ENCODE results near the gene TOP1. TPM values are rescaled to one million over a fixed set of nuclear protein-coding genes. Genes with fewer than 3 reads are reported as not detected.

The TOP1 gene
- total RNA-seq, 1 donor from 2014 or later, result 102 TPM

- TF ChIP-seq, protein P1, sequence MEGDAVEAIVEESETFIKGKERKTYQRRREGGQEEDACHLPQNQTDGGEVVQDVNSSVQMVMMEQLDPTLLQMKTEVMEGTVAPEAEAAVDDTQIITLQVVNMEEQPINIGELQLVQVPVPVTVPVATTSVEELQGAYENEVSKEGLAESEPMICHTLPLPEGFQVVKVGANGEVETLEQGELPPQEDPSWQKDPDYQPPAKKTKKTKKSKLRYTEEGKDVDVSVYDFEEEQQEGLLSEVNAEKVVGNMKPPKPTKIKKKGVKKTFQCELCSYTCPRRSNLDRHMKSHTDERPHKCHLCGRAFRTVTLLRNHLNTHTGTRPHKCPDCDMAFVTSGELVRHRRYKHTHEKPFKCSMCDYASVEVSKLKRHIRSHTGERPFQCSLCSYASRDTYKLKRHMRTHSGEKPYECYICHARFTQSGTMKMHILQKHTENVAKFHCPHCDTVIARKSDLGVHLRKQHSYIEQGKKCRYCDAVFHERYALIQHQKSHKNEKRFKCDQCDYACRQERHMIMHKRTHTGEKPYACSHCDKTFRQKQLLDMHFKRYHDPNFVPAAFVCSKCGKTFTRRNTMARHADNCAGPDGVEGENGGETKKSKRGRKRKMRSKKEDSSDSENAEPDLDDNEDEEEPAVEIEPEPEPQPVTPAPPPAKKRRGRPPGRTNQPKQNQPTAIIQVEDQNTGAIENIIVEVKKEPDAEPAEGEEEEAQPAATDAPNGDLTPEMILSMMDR (conservative IDR thresholded peaks at IDR 0.05), result peak; percentile 75
- DNase-seq (ENCODE audit: low read depth, low spot score), result peak; percentile 28
- H3K27ac Mint-ChIP-seq (ENCODE audit: unreplicated experiment), result no peak overlapping the region
- H3K27me3 Mint-ChIP-seq (ENCODE audit: low read depth), result peaks cover 3% of the 10 kb centered on the region
- peaks cover 33% of the 10 kb centered on the region for H3K4me1 Mint-ChIP-seq
- no peaks in the 10 kb centered on the region for H3K9me3 Mint-ChIP-seq
- peak overlapping the region; percentile 93 for H3K4me3 Mint-ChIP-seq
- H3K36me3 Mint-ChIP-seq (ENCODE audit: low read depth), result peaks cover 2% of the 10 kb centered on the region
These were observed 106.7 kb downstream of the TOP1 start for GRCh38 chr20:41135187-41135887.

DNA sequence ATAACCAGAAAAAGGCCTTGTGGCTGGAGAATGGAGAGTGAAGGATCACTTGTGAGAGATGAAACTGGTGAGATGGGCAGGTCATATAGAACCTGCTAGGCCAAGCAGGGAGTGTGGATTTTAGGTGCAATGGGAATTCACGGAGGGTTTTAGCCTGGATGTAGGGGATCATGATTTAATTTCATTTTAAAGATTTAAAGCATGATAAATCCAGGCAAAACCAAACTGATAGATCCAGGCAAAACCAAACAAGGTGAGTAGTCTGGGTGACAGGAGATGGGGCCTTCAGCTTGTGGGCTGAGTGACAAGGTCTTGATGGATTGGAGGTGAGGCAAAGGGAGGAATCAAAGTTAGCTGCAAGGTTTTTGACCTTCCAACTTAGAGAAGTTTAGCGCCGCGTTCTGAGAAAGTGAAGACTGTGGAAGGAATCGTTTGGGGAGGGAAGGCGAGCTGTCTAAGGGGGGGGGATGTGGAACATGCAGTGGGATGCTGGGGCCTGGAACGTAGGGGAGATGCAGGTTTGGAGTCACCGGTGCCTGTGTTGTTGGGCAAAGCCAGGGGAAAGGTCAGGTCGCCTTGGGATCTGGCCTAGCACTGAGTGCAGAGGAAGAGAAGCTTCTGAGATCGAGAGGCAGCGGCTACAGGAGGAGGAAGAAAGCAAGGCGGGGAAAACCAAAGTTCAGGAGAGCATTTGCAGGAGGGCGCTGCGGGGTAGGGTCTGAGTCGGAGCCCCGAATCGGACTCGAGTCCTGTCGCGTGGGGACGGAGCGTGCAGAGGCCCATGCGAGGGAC lies 107.5 kb downstream of the TOP1 start:
- peaks cover 41% of the 10 kb centered on the region for H3K4me1 Mint-ChIP-seq
- no peaks in the 10 kb centered on the region for H3K9me3 Mint-ChIP-seq
- TF ChIP-seq, protein P1 (conservative IDR thresholded peaks at IDR 0.05), result no peak
- H3K27me3 Mint-ChIP-seq (ENCODE audit: low read depth), result peaks cover 3% of the 10 kb centered on the region
- H3K27ac Mint-ChIP-seq (ENCODE audit: unreplicated experiment), result peak overlapping the region; percentile 97
- H3K36me3 Mint-ChIP-seq (ENCODE audit: low read depth), result no peaks in the 10 kb centered on the region
- no peak for DNase-seq (ENCODE audit: low read depth, low spot score)
- H3K4me3 Mint-ChIP-seq, result peak overlapping the region; percentile 93

DNA sequence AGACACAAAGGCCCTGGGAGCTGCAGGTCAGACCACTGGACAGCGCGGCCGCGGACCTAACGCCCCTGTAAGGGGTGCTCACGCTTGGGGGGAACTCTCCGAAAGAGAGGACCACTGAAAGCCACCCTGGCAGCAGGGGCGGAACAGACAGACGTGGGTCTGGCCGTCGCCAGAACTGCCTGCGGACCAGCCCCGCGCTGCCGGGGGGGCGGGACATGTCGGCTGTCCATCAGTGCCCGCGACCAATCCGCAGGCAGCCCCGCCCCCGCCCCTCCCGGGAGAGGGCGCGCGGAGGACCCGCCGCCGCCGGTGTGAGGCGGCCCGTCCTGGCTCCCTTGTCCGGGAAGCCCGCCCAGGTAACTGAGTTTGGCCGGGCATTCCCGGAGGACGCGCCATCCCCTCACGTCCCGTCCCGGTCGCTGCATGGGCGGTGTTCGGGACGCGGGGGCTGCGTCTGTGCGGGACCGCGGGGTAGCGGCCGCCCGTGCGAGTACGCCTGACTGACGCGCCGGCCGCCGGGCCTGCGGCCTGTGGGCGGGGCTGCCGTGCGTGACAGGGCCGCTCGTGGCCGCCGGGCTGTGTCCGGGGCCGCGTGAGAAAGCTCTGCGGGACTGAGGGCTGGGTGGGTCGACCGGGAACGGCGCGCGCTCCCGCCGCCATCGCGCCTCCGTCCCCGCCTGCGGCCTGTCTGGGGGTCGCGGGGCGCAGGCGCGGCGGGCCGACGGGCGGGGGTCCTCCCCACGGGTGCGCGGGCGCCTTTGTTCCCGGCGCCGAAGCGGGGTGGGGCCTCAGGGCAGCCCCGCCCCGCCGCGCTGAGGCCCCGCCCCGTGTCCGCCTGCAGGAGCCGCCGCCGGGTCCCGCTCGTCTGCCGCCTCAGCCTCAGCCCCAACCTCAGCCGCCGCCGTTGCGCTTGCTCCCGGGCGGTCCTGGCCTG lies 108.3 kb downstream of the TOP1 start, which contains the start of gene PLCG1:
PLCG1 (plus strand) TSS at position 864 of the 934 bp plus-strand sequence. CDS start 99 bp downstream, outside the sequence.
- Mint-ChIP-seq H3K36me3 (ENCODE audit: low read depth) (no peaks in the 10 kb centered on the region), H3K4me3 (peak within 1 kb of the TSS; percentile 93), H3K27me3 (ENCODE audit: low read depth) (peaks cover 3% of the 10 kb centered on the region), H3K4me1 (peaks cover 50% of the 10 kb centered on the region), H3K27ac (ENCODE audit: unreplicated experiment) (peak within 1 kb of the TSS; percentile 97), H3K9me3 (no peaks in the 10 kb centered on the region)
- peak; percentile 79 for DNase-seq (ENCODE audit: low read depth, low spot score)
- TF ChIP-seq, protein P1 (conservative IDR thresholded peaks at IDR 0.05), result no peak

DNA sequence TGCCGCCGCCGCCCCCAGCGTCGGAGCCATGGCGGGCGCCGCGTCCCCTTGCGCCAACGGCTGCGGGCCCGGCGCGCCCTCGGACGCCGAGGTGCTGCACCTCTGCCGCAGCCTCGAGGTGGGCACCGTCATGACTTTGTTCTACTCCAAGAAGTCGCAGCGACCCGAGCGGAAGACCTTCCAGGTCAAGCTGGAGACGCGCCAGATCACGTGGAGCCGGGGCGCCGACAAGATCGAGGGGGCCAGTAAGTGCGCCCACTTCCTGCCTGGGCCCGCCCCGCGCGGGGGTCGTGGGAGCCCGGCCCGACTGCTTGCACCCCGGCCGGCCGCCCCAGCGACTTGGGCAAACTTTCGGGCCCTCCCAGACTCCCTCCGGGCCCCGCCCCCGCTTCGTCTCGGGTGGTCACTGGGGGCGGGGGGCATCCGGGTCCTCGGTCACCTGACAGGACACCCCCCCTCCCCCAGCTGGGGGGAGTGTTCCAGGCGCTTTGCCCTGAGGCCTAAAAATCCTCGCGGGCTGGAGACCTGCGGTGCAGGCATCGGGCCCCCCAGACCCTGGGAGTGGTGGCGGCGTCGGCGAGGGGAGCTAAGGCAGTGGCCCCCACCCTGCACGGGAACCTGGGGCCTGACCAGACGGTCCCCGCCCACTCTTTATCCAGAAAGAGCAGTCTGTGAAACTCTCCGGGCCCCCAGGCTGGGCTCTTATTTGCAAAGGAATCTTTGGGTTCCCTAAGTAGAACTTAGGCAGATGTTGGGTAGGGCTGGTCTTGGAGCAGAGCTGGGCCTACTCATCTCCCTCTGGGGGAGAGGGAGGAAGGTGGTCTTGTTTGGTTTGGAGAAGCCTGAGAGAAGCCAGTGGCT lies 109.2 kb downstream of the TOP1 start:
- H3K4me3 Mint-ChIP-seq, result peak overlapping the region; percentile 89
- H3K36me3 Mint-ChIP-seq (ENCODE audit: low read depth), result no peaks in the 10 kb centered on the region
- peak overlapping the region; percentile 96 for H3K27ac Mint-ChIP-seq (ENCODE audit: unreplicated experiment)
- peak; percentile 59 for DNase-seq (ENCODE audit: low read depth, low spot score)
- TF ChIP-seq, protein P1 (conservative IDR thresholded peaks at IDR 0.05), result no peak
- peaks cover 3% of the 10 kb centered on the region for H3K27me3 Mint-ChIP-seq (ENCODE audit: low read depth)
- H3K9me3 Mint-ChIP-seq, result no peaks in the 10 kb centered on the region
- H3K4me1 Mint-ChIP-seq, result peaks cover 58% of the 10 kb centered on the region

Data from neural crest cell (in vitro differentiated cells).